Measurements from ENCODE around the gene ST8SIA1.
"Not testable (repeated sequence)": the region's sequence is repeated elsewhere in the genome, so short reads cannot be mapped to it uniquely, and the experiment has no call there.

ST8SIA1 gene

GRCh38 chr12:22230280-22230794 lies 104.2 kb downstream of the ST8SIA1 start:
- no peak for DNase-seq

DNA sequence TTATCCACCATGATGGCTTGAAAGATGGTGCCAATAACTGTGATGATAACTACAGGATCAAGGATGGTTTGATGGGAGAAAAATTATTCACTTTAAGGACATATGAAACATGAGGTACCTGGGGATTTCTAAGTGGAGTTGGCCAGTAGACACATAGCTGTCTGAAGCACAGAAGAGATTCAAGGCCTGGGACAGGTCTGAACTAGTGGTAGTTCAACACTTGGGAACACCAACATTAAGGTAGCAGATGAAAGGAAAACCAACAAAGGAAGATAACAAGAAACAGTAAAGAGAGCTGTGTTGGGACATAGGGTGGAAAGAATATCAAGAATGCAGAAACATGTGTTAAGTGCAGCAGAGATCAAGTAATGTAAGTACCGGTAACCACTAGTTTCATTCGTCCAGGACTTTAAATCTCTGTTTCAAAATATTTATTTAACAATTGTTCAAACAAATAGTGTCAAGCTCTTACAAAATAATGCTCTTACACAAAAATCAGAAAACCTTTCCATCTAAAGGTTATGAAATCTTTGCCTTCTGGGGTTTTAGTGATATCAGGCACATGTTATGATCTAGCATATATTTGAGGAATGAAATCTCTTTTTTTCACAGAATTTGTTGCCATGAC lies 104.7 kb downstream of the ST8SIA1 start:
- DNase-seq = no peak

DNA sequence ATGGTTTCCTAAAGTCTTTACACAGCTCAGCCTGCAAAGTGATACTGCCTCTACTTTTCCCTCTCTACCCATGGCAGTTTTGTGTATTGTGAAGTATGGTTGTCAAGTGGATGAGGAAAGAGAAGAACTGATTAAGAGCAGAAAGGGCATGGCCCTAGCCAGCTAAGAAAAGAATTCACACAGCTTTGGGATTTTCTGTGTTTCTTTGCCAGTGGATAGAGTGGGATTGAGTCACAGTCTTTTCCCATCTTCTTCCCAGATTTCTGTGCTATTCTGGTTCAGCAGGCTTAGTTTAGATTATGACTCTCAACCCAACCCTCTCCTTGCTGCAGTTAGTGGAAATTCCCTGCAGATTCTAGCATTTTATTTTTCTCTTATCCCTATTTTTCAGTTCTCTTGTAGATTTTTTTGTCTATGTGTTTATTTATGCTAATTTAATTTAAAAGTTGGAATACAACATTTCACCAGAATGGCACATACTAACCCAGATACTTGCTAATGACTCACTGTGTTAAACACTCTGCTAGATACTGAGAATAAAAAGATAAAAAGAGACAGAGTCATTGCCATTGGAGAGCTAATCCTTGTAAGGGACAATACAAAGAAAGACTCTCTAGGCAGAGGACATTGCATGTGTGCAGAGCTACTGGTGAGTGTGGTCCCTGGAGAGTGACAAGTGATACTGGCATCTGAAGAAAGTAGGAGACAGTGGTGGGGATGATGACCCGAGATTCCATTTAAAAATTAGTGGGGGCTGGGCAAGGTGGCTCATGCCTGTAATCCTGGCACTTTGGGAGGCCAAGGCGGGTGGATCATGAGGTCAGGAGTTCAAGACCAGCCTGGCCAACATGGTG lies 106.3 kb downstream of the ST8SIA1 start:
- no peak for DNase-seq

DNA sequence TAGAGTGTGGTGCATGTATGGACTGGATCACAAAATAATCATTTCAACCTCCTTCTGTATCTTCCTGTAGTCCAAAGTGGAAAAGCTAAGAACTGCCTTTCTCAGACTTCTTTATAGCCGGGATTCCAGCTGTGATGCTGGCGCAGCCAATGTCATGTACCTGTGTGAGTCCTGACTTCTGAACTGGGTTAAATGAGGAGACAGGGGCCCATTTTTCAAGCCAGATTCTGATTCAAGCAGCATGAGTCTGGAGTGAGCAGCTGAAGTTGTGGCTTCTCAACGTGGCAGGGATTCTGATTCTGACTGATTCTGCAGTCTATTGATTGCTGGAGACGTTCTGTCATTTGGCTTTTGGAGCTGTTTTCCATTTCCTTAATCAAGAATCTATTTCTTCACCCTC lies 111.2 kb downstream of the ST8SIA1 start:
- no peak for DNase-seq

DNA sequence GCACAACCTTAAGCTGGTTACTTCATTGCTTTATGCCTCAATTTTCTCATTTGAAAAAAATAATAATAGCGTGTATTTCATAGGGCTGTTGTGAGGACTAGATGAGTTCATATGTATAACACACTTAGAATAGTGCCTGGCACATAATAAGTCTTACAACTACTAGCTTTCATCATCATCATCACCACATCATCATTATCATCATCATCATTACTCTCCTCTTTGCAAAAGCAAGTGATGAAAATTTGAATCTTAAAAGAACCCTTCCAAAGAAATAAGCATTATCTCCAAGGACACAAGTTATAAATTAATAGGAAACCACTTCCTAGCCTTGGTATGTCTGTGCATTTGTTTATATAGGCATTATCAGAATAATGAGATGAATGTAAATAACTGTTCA lies 117.0 kb downstream of the ST8SIA1 start:
- DNase-seq = no peak

DNA sequence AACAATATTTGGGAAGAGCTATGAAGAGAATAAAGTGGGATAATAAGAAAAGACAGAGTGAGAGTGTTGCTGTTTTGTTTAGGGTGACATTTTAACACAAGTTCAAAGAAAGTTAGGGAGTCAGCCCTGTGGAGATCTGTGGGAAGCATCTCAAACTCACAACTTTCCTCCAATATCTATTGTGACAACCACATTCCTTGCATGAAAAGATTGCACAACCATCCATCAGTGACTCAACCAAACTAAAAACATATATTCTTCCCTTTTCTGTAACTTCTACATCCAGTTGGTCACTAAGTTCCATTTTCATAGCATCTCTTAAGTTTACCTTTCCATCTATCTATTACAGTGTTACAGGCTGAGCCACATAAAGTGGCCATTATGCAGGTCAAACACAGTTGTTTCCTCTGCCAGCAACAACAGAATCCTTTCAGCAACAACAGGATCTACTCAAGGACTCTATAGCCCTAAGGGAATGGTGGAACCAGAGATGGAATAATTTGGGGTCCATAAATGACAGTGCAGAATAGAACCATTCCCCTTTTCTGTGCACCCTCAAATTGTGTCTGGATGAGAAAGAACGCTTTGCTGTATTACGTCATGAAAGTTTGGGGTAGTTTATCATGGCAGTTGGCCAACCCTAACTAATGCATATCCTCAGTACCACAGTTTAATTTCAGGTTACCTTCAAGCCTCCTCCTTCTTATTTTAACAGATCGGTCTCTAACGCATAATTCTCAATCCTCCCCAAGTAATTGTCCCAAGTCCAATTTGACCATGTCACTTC lies 118.8 kb downstream of the ST8SIA1 start:
- no peak for DNase-seq

DNA sequence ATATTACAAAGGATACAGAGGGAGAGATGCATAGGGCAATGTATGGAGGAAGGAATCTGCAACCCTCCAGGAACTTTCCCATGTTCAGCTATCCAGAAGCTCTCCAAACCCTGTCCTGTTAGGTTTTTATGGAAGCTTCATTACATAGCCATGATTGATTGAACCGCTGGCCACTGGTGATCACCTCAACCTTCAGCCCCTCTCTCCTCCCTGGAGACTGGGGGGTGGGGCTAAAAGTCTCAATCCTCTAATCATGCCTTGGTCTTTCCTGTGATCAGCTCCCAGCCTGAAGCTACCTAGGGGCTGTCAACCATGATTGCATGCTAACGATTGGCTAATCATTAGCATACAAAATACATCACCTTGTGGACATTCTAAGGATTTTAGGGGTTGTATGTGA lies 123.4 kb downstream of the ST8SIA1 start:
- DNase-seq = no peak

DNA sequence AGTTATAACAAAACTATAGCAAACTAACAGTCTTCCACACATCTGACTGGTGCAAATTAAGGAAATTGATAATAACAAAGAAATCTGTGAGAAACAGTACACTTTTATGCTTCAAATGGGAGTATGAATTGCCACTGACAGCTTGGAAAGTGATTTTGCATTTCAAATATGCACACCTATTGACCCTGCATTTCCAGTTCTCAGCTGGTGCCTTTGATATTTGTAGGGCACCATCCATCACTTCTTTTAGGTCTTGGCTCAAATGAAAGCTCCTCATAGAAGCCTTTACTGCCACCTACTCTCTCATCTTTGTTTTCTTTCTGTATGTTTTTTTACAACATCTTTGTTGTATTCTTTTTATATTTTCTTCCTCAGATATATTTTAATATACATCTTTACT lies 125.1 kb downstream of the ST8SIA1 start:
- no peak for DNase-seq

DNA sequence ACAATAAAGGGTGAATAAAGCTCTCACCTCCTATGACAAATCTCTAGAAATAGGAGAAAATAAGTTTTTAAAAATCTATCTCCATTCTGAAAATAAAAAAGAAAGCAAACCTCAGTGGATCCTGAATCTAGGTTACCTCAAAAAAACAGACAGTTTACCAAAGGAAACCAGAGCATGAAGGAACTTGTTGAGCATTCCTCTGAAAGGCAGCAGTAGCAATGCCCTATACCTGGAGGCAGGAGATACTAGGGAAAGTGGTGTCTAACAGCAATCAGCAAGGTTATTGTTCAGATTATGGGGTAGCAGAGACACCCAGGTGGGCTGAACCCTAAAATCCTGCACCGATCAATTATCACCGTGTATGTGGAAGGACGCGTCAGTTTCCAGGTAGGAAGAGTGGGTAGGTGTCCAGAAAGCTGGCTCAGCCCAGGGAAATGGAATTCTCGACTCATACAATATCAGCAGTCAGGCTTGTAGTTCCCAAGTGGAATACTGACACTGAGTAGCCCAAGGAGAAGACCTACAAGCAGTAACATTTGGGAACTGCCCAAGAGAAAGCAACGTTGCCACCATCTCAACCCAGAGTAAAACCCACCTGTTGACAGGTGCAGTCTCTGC lies 128.3 kb downstream of the ST8SIA1 start:
- DNase-seq = no peak

DNA sequence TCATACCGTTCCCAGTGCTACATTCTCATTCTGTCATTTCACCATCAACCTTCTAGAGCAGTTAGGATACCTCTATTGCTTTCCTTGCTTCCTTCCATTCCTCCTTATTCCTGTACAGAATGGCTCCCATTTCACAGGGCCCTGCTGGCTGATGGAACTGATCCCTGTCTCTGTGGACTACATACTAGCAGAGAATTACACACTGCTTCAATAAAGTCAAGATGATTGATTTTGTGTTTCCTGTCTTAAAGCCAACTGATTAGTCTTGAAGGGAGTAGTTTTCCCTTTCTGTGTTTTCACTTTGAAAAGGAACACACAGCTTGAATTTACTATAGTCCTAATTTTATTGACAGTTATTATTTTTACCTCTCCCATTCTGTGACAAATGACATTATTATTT lies 130.1 kb downstream of the ST8SIA1 start:
- no peak for DNase-seq

DNA sequence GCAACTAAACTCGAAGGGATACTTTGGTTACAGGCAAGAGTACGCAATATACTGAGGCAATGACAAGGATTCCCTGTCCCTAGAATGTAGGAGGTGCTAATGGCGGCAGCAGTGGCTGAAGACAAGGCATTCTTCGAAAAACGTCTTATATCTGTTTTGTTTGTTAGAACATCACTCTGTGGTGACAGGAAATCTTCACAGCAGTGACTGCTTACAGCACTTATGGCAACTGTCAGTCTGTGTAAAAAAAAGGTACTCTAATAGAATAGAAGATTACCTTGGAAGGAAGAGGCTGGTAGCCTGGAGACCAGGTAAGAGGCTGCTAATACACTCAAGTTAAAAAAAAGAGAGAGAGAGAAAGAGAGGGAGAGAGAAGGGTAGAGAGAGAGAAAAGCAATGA lies 131.7 kb downstream of the ST8SIA1 start:
- no peak for DNase-seq

DNA sequence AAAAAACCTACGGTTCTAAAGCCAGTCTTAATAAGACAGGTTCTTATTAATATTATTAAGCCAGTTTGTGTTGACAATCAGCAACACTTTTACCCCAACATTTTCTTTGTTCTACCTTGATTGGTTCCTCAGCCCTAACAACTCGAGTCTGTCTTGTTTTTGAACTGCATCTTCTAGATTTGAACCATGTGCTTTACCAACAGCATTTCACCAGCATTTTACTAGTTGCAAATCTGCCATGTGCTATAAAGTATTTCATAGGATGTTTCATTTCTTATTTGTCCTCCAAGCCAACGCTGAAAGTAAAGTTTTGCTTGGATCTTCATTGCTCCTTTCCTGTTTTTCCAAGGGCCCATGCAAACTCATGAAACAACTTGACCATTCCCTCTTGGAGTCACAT lies 133.4 kb downstream of the ST8SIA1 start:
- no peak for DNase-seq

- DNase-seq = no peak
Measured at GRCh38 chr12:22196236-22196635, 138.3 kb downstream of the ST8SIA1 start.

GRCh38 chr12:22190969-22191368 lies 143.5 kb downstream of the ST8SIA1 start:
- no peak for DNase-seq

GRCh38 chr12:22188431-22188830 lies 146.1 kb downstream of the ST8SIA1 start:
- DNase-seq = no peak

GRCh38 chr12:22180705-22181104 lies 153.8 kb downstream of the ST8SIA1 start:
- DNase-seq = no peak

- DNase-seq = no peak
Measured at GRCh38 chr12:22173177-22173576, 161.3 kb downstream of the ST8SIA1 start.

DNA sequence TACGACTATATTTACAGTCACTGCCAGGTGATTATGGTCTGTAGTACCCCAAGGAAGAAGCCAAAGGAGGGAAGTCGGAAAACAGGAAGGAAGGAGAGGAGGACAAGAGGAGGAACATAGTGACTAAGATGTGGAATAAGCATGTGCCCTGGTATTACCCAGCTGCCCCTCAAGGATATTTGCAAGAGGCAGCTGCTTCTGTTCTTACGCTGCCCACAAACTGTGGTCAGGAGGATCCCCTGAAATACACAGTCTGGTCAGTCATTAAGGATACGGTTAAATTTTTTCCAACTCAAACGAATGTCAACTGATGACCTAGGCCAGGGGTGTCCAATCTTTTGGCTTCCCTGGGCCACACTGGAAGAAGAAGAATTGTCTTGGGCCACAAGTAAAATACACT lies 162.0 kb downstream of the ST8SIA1 start:
- no peak for DNase-seq

- no peak for DNase-seq
Measured at GRCh38 chr12:22169376-22169775, 165.1 kb downstream of the ST8SIA1 start.

DNA sequence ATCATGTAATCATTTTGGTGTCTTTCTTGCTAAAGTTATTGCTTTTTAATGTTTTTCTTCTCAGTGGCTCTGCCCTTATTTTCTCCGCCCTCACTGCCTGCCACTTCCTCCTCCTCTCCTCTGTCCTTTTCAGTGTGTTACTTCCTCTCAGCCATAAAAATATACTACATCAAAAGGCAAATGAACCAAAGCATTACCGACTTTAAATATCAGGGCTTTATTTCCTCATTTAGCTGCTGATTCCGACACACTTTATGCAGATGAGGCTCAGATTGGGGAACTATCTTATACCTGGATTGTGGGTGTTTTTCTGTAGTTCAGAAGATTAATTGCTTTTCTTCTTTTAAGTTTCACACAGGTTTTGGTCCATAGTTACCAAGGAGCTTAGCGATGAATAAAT lies 170.4 kb downstream of the ST8SIA1 start:
- no peak for DNase-seq

- DNase-seq = no peak
Measured at GRCh38 chr12:22163594-22163993, 170.9 kb downstream of the ST8SIA1 start.

- DNase-seq = no peak
Measured at GRCh38 chr12:22160396-22161003, 174.0 kb downstream of the ST8SIA1 start.

GRCh38 chr12:22149286-22149685 lies 185.2 kb downstream of the ST8SIA1 start:
- not testable (repeated sequence) for DNase-seq

Data from amniotic stem cell (primary cell).